T-helper 2 cell treated with Interferon-gamma antibody and Interleukin-4, amounts not matched to agents 5 μg/mL and 100 μg/mL, for 36 hours (primary cell): Measurements from ENCODE around the gene MSS51.
A peak's percentile ranks its signal among the peaks of the same experiment; 100 is the strongest.

Experiments used
- DNase-seq: peaks from one replicate; pipeline ENCODE4 v3.0.0; 2021; ENCODE audit warnings: low spot score
- H3K27ac Mint-ChIP-seq: one replicate; pipeline ENCODE4 v1.8.0; 2021; ENCODE audit warnings: mild to moderate bottlenecking, mixed read lengths
- H3K27me3 Mint-ChIP-seq: one replicate; pipeline ENCODE4 v1.8.0; 2021; ENCODE audit warnings: low read depth, mixed read lengths
- H3K36me3 Mint-ChIP-seq: one replicate; pipeline ENCODE4 v1.8.0; 2021; ENCODE audit warnings: low read depth, mixed read lengths
- H3K4me1 Mint-ChIP-seq: one replicate; pipeline ENCODE4 v1.8.0; 2021; ENCODE audit warnings: low read depth, mixed read lengths
- H3K4me3 Mint-ChIP-seq: one replicate; pipeline ENCODE4 v1.8.0; 2022; ENCODE audit warnings: mild to moderate bottlenecking, moderate library complexity, mixed read lengths
- H3K9me3 Mint-ChIP-seq: one replicate; pipeline ENCODE4 v1.8.0; 2021; ENCODE audit warnings: mixed read lengths

Gene MSS51

GRCh38 chr10:73439605-73440312, 6.4 kb upstream of the MSS51 start:
- H3K36me3 Mint-ChIP-seq, result peaks cover 25% of the 10 kb centered on the region
- H3K9me3 Mint-ChIP-seq, result no peaks in the 10 kb centered on the region
- DNase-seq, result no peak
- no peak overlapping the region for H3K4me3 Mint-ChIP-seq
- H3K27ac Mint-ChIP-seq, result no peak overlapping the region
- no peaks in the 10 kb centered on the region for H3K27me3 Mint-ChIP-seq
- H3K4me1 Mint-ChIP-seq, result no peaks in the 10 kb centered on the region

- Mint-ChIP-seq H3K27me3 (no peaks in the 10 kb centered on the region), H3K9me3 (no peaks in the 10 kb centered on the region), H3K27ac (no peak overlapping the region), H3K36me3 (peaks cover 20% of the 10 kb centered on the region), H3K4me1 (no peaks in the 10 kb centered on the region), H3K4me3 (no peak overlapping the region)
- no peak for DNase-seq
Observed at GRCh38 chr10:73439055-73439454, 5.7 kb upstream of the MSS51 start.

GRCh38 chr10:73432646-73433537, 469 bp downstream of the MSS51 start:
- Mint-ChIP-seq H3K27ac (no peak overlapping the region), H3K4me1 (peaks cover 16% of the 10 kb centered on the region)

GRCh38 chr10:73426318-73426717, 7.0 kb downstream of the MSS51 start:
- no peaks in the 10 kb centered on the region for H3K9me3 Mint-ChIP-seq
- no peak overlapping the region for H3K27ac Mint-ChIP-seq
- no peak for DNase-seq
- H3K27me3 Mint-ChIP-seq, result no peaks in the 10 kb centered on the region
- H3K4me3 Mint-ChIP-seq, result no peak overlapping the region
- no peaks in the 10 kb centered on the region for H3K4me1 Mint-ChIP-seq
- peaks cover 47% of the 10 kb centered on the region for H3K36me3 Mint-ChIP-seq

More at GRCh38 chr10:73432646-73433537, 469 bp downstream of the MSS51 start:
- H3K4me3 Mint-ChIP-seq, result no peak overlapping the region
- peaks cover 26% of the 10 kb centered on the region for H3K36me3 Mint-ChIP-seq
- DNase-seq, result no peak
- H3K27me3 Mint-ChIP-seq, result no peaks in the 10 kb centered on the region
- no peaks in the 10 kb centered on the region for H3K9me3 Mint-ChIP-seq

- H3K9me3 Mint-ChIP-seq, result no peaks in the 10 kb centered on the region
Observed at GRCh38 chr10:73424478-73424877, 8.9 kb downstream of the MSS51 start.

GRCh38 chr10:73423309-73423708, 10.1 kb downstream of the MSS51 start:
- DNase-seq, result no peak
- peaks cover 41% of the 10 kb centered on the region for H3K36me3 Mint-ChIP-seq
- H3K27me3 Mint-ChIP-seq, result no peaks in the 10 kb centered on the region
- no peaks in the 10 kb centered on the region for H3K9me3 Mint-ChIP-seq
- H3K27ac Mint-ChIP-seq, result no peak overlapping the region
- no peak overlapping the region for H3K4me3 Mint-ChIP-seq
- no peaks in the 10 kb centered on the region for H3K4me1 Mint-ChIP-seq

More at GRCh38 chr10:73424478-73424877, 8.9 kb downstream of the MSS51 start:
- Mint-ChIP-seq H3K4me3 (no peak overlapping the region), H3K36me3 (peaks cover 41% of the 10 kb centered on the region), H3K27me3 (no peaks in the 10 kb centered on the region), H3K27ac (no peak overlapping the region), H3K4me1 (no peaks in the 10 kb centered on the region)
- DNase-seq, result no peak

- Mint-ChIP-seq H3K4me3 (no peak overlapping the region), H3K36me3 (peaks cover 6% of the 10 kb centered on the region), H3K9me3 (no peaks in the 10 kb centered on the region), H3K4me1 (peaks cover 19% of the 10 kb centered on the region), H3K27ac (no peak overlapping the region), H3K27me3 (no peaks in the 10 kb centered on the region)
- DNase-seq, result no peak
Observed at GRCh38 chr10:73416571-73416970, 16.8 kb downstream of the MSS51 start.

GRCh38 chr10:73414230-73414945, 19.0 kb downstream of the MSS51 start:
- Mint-ChIP-seq H3K9me3 (no peaks in the 10 kb centered on the region), H3K36me3 (peaks cover 13% of the 10 kb centered on the region), H3K4me1 (peaks cover 26% of the 10 kb centered on the region), H3K4me3 (peak overlapping the region; percentile 91), H3K27ac (peak overlapping the region; percentile 67), H3K27me3 (no peaks in the 10 kb centered on the region)
- no peak for DNase-seq

- Mint-ChIP-seq H3K4me3 (peak within 1 kb of the TSS; percentile 91), H3K27me3 (no peaks in the 10 kb centered on the region), H3K9me3 (no peaks in the 10 kb centered on the region), H3K36me3 (peaks cover 16% of the 10 kb centered on the region), H3K27ac (peak within 1 kb of the TSS; percentile 91), H3K4me1 (peaks cover 32% of the 10 kb centered on the region)
- DNase-seq, result peak; percentile 90
Observed at GRCh38 chr10:73413528-73414229, 19.7 kb downstream of the MSS51 start, which contains the start of gene ANXA7. Gene ANXA7, minus strand, starts transcription at chr10:73414058. Its CDS starts 13,202 bp downstream, at chr10:73400856.

- H3K27me3 Mint-ChIP-seq, result no peaks in the 10 kb centered on the region
- H3K4me3 Mint-ChIP-seq, result peak overlapping the region; percentile 91
- peak overlapping the region; percentile 91 for H3K27ac Mint-ChIP-seq
- peaks cover 16% of the 10 kb centered on the region for H3K36me3 Mint-ChIP-seq
- peaks cover 34% of the 10 kb centered on the region for H3K4me1 Mint-ChIP-seq
- H3K9me3 Mint-ChIP-seq, result no peaks in the 10 kb centered on the region
- DNase-seq, result no peak
Observed at GRCh38 chr10:73413108-73413527, 20.2 kb downstream of the MSS51 start.

- no peak for DNase-seq
- Mint-ChIP-seq H3K9me3 (no peaks in the 10 kb centered on the region), H3K4me3 (no peak overlapping the region), H3K27ac (no peak overlapping the region), H3K27me3 (no peaks in the 10 kb centered on the region), H3K36me3 (peaks cover 27% of the 10 kb centered on the region), H3K4me1 (peaks cover 36% of the 10 kb centered on the region)
Observed at GRCh38 chr10:73410897-73411296, 22.5 kb downstream of the MSS51 start.

GRCh38 chr10:73408978-73409521, 24.3 kb downstream of the MSS51 start:
- Mint-ChIP-seq H3K36me3 (peaks cover 30% of the 10 kb centered on the region), H3K4me3 (no peak overlapping the region), H3K9me3 (no peaks in the 10 kb centered on the region), H3K27me3 (no peaks in the 10 kb centered on the region), H3K27ac (no peak overlapping the region), H3K4me1 (peaks cover 27% of the 10 kb centered on the region)
- no peak for DNase-seq

- H3K4me3 Mint-ChIP-seq, result no peak overlapping the region
- peaks cover 29% of the 10 kb centered on the region for H3K36me3 Mint-ChIP-seq
- H3K9me3 Mint-ChIP-seq, result no peaks in the 10 kb centered on the region
- peaks cover 25% of the 10 kb centered on the region for H3K4me1 Mint-ChIP-seq
- no peak for DNase-seq
- no peak overlapping the region for H3K27ac Mint-ChIP-seq
- H3K27me3 Mint-ChIP-seq, result no peaks in the 10 kb centered on the region
Observed at GRCh38 chr10:73408061-73408460, 25.3 kb downstream of the MSS51 start.
